ENCODE results near the gene PTPRG. TPM values are rescaled to one million over a fixed set of nuclear protein-coding genes. Genes with fewer than 3 reads are reported as not detected.
A peak's percentile ranks its signal among the peaks of the same experiment; 100 is the strongest.

The PTPRG gene
- total RNA-seq, 1 donor from 2014 or later = 119 TPM

- DNase-seq (ENCODE audit: low read depth) = peak; percentile 65
Measured at GRCh38 chr3:61589856-61590255, 28.5 kb downstream of the PTPRG start.

DNA sequence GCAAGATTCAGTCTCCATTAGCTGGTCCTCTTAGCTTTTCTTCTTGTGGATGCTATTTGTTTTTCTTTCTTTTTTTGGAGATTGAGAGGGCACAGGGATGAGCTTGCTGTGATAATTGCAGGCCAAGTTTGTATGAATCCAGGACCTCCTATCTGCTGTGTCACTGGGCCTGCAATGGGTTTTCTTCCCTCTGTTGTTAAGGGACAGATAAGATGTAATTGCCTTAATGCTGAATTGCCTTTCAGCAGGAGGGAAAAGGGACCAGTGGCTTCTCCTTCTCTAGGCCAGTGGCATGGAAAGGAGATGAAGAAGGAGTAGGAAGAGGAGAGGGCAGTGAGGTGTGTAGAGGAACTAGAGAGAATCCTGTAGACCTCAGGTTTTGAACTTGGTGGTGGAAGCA is 29.9 kb downstream of the PTPRG start:
- DNase-seq (ENCODE audit: low read depth) = no peak

GRCh38 chr3:61593446-61594029 is 32.2 kb downstream of the PTPRG start:
- no peak for DNase-seq (ENCODE audit: low read depth)

DNA sequence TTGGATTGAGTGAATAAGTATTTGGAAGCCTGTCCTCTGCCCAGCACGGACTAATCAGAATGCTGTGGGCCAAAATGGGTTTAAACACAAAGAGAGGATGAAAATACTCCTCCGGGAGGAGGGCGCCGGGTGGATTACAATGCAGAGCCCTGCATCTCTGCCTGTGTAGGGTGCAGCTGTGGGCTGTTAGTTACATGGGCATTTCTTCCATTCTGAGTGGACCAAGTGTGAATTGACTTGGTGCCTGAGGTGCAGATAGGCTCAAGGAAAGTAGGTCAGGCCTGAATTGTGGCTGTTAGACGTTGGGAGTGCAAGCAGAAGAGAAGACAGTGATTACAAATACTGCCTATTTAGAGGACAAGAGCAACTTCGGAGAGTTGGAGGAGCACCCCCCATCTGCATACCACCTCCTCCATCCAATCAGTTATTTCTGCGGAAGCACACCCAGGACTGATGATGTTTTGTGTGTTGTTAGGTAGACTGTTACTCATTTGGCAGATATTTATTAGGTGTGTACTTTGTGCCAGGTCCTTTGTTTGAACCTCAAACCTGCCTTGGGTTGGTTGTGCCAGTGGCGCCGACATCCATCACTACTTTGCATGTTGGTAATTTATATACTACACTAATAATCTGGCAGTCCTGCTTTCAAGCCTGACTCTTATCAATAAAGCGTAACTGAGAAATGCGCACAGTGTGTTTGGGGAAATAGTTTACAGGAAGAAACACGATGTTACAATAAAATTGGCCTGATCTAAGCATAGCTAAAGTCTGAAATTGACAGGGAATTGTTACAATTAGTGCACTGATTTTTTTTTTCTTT is 33.0 kb downstream of the PTPRG start:
- DNase-seq (ENCODE audit: low read depth) = no peak

GRCh38 chr3:61594964-61595285 is 33.6 kb downstream of the PTPRG start:
- no peak for DNase-seq (ENCODE audit: low read depth)

DNA sequence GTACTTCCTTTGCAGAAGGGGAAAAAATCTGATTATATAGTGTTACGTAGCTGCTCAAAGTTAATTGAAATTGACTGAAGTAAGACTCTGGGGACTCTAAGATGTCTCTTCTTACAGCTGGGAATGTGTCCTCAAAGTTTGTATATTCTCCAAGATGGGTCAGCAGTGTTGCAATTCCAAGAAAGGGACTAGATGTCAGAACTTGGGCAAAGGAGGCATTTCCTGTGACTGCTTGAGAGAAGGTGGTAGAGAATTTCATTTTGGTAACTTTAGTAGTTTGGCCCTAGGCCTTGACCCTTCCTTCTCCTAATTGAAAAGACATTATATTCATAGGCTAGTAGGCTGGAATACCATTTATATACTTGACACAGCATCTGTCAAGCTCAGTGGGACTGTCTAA is 33.9 kb downstream of the PTPRG start:
- DNase-seq (ENCODE audit: low read depth) = no peak

GRCh38 chr3:61595826-61596225 is 34.5 kb downstream of the PTPRG start:
- no peak for DNase-seq (ENCODE audit: low read depth)

DNA sequence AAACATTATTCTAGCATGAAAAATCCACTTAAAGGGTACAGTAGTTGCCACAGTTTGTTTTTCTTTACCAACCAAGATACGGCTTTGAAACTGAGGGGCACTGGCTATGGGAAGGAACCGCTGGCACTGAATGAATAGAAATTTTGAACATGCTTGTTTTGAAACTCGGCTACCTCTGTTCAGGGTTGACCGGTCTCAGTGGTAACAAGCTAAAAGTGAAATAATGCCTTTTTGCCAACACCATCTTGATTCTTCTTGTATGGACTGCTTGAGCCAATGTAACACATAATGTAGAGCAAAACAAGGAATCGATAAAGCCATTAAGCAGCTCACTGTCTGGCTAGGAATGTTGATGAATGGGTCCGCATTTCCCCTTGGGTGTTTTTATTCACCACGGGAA is 36.5 kb downstream of the PTPRG start:
- no peak for DNase-seq (ENCODE audit: low read depth)

GRCh38 chr3:61600195-61600594 is 38.8 kb downstream of the PTPRG start:
- no peak for DNase-seq (ENCODE audit: low read depth)

DNA sequence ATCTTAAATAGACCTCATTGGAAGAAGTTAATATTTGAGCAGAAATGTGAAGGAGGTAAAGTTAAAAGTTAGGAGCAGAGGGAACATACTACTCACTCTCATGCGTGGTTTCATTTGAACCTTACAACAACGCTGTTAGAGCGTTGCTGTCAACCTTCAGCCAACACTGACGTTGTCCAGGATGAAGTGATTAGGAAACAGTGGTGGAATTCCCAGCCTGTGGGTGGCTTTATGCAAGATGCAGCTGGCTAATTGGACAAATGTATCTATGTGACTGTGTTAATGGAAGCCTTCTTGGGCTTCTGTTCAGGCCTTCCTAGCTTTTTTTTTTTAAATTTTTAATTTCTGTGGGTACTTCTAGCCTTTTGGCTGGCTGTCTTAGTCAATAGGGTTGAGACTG is 40.5 kb downstream of the PTPRG start:
- DNase-seq (ENCODE audit: low read depth) = peak; percentile 16

DNA sequence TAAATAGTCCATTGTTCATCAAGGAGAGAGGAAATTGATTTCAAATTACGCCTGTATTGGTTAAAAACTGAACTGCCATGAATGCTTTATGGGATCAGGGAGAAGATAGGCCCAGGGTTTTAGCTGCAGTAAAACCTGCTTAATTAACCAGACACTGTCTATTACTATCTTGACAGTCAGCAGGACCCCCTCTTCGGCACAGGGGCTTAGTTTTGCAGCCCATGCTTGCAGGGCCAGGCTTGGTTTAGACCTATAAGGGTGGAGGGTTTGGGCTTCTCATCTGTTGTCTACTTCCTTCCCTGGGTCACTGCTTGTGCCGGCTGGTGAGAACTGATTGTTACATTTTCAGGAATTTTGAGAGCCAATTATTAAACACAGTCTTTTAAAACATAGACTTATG is 41.1 kb downstream of the PTPRG start:
- no peak for DNase-seq (ENCODE audit: low read depth)

DNA sequence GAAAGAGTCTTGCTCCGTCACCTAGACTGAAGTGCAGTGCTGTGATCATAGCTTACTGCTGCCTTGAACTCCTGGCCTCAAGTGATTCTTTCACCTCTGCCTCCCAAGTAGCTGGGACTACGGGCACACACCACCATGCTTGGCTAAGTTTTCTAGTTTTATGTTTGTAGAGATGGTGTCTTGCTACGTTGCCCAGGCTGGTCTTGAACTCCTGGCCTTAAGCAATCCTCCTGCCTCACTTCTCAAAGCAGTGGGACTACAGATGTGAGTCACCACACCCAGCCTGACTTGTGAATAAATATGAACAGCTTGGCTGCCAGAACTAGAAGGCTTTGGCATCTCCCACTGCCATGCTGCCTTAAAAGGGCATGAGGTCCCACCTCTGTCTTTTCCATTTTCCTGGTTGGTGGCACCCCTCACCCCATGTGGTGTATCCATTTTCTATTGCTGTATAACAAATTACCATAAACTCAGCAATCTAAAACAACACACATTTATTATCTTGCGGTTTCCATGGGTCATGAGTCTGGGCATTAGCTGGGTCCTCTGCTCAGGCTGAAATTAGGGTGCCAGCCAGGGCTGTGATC is 44.3 kb downstream of the PTPRG start:
- no peak for DNase-seq (ENCODE audit: low read depth)

DNA sequence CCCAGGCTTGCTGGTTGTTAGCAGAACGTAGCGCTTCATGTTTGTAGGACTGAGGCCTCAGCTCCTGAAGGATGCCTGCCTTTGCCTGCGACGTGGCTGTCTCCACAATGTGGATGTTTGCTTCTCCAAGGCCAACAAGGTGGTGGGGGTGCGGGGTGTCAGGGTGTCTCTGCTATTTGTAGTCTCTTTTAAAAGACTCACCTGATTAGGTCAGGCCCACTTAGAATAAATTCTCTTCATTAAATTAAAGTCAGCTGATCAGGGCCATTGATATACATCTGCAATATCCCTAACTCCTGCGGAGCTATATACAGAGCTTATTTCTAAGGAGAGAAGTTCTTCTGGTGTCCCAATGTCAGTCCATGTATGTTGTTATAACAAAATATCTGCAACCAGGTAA is 44.8 kb downstream of the PTPRG start:
- DNase-seq (ENCODE audit: low read depth) = no peak

DNA sequence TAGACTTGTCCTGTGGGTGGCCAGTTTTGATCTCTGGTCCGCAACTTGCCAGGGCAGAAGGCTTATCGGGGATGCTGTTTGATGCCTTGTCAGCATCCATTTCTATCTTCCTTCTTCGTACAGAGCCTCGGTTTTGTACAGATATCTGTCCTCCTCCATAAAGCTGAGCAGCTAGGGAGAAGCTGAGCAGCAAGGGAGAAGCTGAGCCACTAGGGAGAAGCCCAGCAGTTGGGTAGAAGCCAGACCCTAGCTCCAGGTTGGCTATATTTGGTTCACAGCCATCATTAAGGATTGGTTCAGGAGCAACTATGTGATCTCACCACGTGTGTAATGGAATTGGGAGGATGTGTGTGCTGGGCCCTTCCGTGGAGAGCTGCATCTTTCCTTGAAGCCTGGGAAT is 46.7 kb downstream of the PTPRG start:
- DNase-seq (ENCODE audit: low read depth) = no peak

- no peak for DNase-seq (ENCODE audit: low read depth)
Measured at GRCh38 chr3:61608711-61609110, 47.3 kb downstream of the PTPRG start.

GRCh38 chr3:61610316-61610715 is 48.9 kb downstream of the PTPRG start:
- no peak for DNase-seq (ENCODE audit: low read depth)

- DNase-seq (ENCODE audit: low read depth) = peak; percentile 63
Measured at GRCh38 chr3:61612211-61613194, 51.1 kb downstream of the PTPRG start.

GRCh38 chr3:61613666-61614065 is 52.3 kb downstream of the PTPRG start:
- peak; percentile 7 for DNase-seq (ENCODE audit: low read depth)

DNA sequence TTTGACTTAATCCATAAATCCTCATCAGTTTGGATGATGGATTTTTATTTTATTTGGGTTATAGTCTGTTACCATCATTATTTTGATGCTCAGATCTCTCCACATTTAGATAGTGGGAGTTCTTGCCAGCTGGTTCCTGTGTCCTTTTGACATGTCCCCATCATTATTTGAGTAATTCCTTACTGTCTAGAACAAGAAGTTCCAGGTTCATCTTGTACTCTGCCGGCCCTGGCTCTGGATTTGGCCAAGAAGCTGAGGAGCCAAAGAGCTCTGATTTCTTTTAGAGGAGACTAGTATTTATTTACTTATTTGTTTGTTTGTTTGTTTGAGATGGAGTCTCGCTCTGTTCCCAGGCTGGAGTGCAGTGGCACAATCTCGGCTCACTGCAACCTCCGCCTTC is 54.3 kb downstream of the PTPRG start:
- DNase-seq (ENCODE audit: low read depth) = no peak

DNA sequence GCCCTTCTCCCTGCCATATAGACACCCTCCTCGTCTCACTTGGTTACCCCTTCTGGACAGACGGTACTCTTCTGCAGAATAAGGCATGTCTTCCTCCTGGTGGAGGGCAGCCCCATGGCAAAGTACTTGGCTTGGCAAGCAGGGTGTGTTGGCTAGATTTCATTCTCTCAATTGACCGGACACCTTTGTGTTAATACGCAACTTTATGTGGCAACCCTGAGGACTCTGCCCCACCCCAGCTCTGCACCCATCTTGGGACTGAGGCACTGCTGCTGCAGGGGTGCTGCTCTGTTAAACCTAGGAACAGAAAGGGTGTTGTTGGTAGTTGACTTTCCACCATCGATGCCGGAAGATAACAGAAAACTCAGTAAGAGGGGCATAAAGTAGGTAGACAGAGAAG is 55.2 kb downstream of the PTPRG start:
- no peak for DNase-seq (ENCODE audit: low read depth)

DNA sequence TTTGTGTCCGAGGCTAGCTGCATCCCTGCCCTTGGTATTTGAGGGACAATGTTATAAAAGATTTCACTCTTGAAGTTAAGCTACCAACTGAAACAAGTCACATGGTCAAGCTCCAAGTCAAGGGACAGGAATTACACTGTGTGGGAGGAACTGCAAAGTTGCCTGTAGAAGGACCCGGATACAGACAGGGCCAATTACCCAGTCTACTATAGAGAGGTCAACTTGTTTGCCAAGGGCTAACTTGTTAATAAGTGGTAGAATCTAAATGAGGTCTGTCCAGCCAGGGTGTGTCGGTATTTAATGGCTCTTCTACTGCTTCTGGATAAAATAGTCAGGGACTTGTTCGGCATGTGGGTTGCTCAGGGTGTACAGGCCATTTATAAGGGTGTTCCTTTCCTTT is 55.7 kb downstream of the PTPRG start:
- peak; percentile 98 for DNase-seq (ENCODE audit: low read depth)

GRCh38 chr3:61617651-61618050 is 56.3 kb downstream of the PTPRG start:
- DNase-seq (ENCODE audit: low read depth) = no peak
